Measurements from ENCODE around the gene IL22RA2. TPM values are rescaled to one million over a fixed set of nuclear protein-coding genes. Genes with fewer than 3 reads are reported as not detected.

Gene IL22RA2
- total RNA-seq, 2 donors from 2014 or later: not detected

- WGBS: 70% methylated on average over 4 of the region's 4 CpGs
Measured at GRCh38 chr6:137200288-137200687, 26.8 kb upstream of the IL22RA2 start.

GRCh38 chr6:137197684-137198645 lies 24.5 kb upstream of the IL22RA2 start:
- no peak overlapping the region for H3K27ac ChIP-seq
- WGBS: 91% methylated on average over 11 of the region's 11 CpGs
- H3K9me3 ChIP-seq: no peaks in the 10 kb centered on the region
- H3K36me3 ChIP-seq: no peaks in the 10 kb centered on the region
- no peaks in the 10 kb centered on the region for H3K4me1 ChIP-seq (replicated peaks)
- no peaks in the 10 kb centered on the region for H3K27me3 ChIP-seq (replicated peaks; ENCODE audit: insufficient read depth)
- TF ChIP-seq POLR2AphosphoS5 (IDR thresholded peaks at IDR 0.05) (no peak), POLR2A (IDR thresholded peaks at IDR 0.05) (no peak), CTCF (IDR thresholded peaks at IDR 0.05) (no peak)
- no peak overlapping the region for H3K4me3 ChIP-seq
- no peak for DNase-seq (ENCODE audit: low spot score)
- intact Hi-C loops (cut with DNase I): no loop called here

More at GRCh38 chr6:137200288-137200687, 26.8 kb upstream of the IL22RA2 start:
- H3K4me3 ChIP-seq: no peak overlapping the region
- no peak for DNase-seq (ENCODE audit: low spot score)
- H3K27ac ChIP-seq: no peak overlapping the region
- no peaks in the 10 kb centered on the region for H3K4me1 ChIP-seq (replicated peaks)
- intact Hi-C loops (cut with DNase I): no loop called here
- H3K36me3 ChIP-seq: peaks cover 0 to 5% of the 10 kb centered on the region in 2 donors
- no peaks in the 10 kb centered on the region for H3K27me3 ChIP-seq (replicated peaks; ENCODE audit: insufficient read depth)
- no peak for TF ChIP-seq POLR2A (IDR thresholded peaks at IDR 0.05)
- TF ChIP-seq POLR2AphosphoS5 (IDR thresholded peaks at IDR 0.05): no peak
- TF ChIP-seq CTCF (IDR thresholded peaks at IDR 0.05): no peak
- no peaks in the 10 kb centered on the region for H3K9me3 ChIP-seq

- 62% methylated on average over 5 of the region's 5 CpGs for WGBS
- intact Hi-C loops (cut with DNase I): no loop called here
- no peak for DNase-seq (ENCODE audit: low spot score)
- TF ChIP-seq CTCF (IDR thresholded peaks at IDR 0.05): no peak
- no peak for TF ChIP-seq POLR2A (IDR thresholded peaks at IDR 0.05)
- TF ChIP-seq POLR2AphosphoS5 (IDR thresholded peaks at IDR 0.05): no peak
- no peaks in the 10 kb centered on the region for H3K9me3 ChIP-seq
- no peaks in the 10 kb centered on the region for H3K27me3 ChIP-seq (replicated peaks; ENCODE audit: insufficient read depth)
- no peaks in the 10 kb centered on the region for H3K36me3 ChIP-seq
- no peaks in the 10 kb centered on the region for H3K4me1 ChIP-seq (replicated peaks)
- no peak overlapping the region for H3K27ac ChIP-seq
- no peak overlapping the region for H3K4me3 ChIP-seq
Measured at GRCh38 chr6:137193256-137194070, 20.0 kb upstream of the IL22RA2 start.

GRCh38 chr6:137192821-137193220 lies 19.4 kb upstream of the IL22RA2 start:
- H3K9me3 ChIP-seq: no peaks in the 10 kb centered on the region
- WGBS: 72% methylated on average over 4 of the region's 4 CpGs
- no peaks in the 10 kb centered on the region for H3K36me3 ChIP-seq
- H3K4me3 ChIP-seq: no peak overlapping the region
- no peak overlapping the region for H3K27ac ChIP-seq
- TF ChIP-seq POLR2AphosphoS5 (IDR thresholded peaks at IDR 0.05) (no peak), CTCF (IDR thresholded peaks at IDR 0.05) (no peak), POLR2A (IDR thresholded peaks at IDR 0.05) (no peak)
- intact Hi-C loops (cut with DNase I): no loop called here
- H3K27me3 ChIP-seq (replicated peaks; ENCODE audit: insufficient read depth): no peaks in the 10 kb centered on the region
- no peak for DNase-seq (ENCODE audit: low spot score)
- H3K4me1 ChIP-seq (replicated peaks): no peaks in the 10 kb centered on the region
